A549 (cell line): ENCODE data around the gene DIS3L2. TPM values are rescaled to one million over a fixed set of nuclear protein-coding genes. Genes with fewer than 3 reads are reported as not detected.

ENCODE experiments used
- ATAC-seq, 2 experiments: fragments of 200-7000 bp in 1 of 2; fragments of >200 bp in 1 of 2; cut with Nextera tagmentation in 1 of 2; cut with Tn5 transposase in 1 of 2; 3 replicates each; pipeline versions ENCODE4 v1.8.0 to v1.9.1; 2018 to 2020; ENCODE audit warnings: mild to moderate bottlenecking in 1 of 2, moderate library complexity in 1 of 2
- CTCF ChIA-PET: fragments of 300-600 bp; sonication (Branson Sonifier 250); formaldehyde crosslinking; extraction: SDS; loops from one replicate; lab custom pipeline; 2021; ENCODE audit warnings: antibody characterized with exemption, inconsistent platforms; lab: Yijun Ruan, JAX
- POLR2A ChIA-PET: fragments of 350-600 bp; formaldehyde crosslinking; extraction: SDS; loops from one replicate; lab custom pipeline; 2021; ENCODE audit warnings: antibody characterized with exemption, inconsistent platforms; lab: Yijun Ruan, JAX
- DNase-seq, 2 experiments: peaks; one replicate each; pipeline versions ENCODE4 v3.0.0 to v3.0.0-alpha.2; 2011 to 2016; ENCODE audit warnings: low read depth in 1 of 2, low spot score in 1 of 2
- FAIRE-seq: peaks from 2 replicates; lab custom pipeline; 2011; peaks lifted over from hg19 to GRCh38; lab: Jason Lieb, UNC
- H3K27ac ChIP-seq, 2 experiments: fragments of >200 bp; sonication (Bioruptor Twin); formaldehyde crosslinking; 3 replicates each; pipeline ENCODE4 v1.5.1; 2016 to 2017
- H3K4me1 ChIP-seq: fragments of >200 bp; sonication (Bioruptor Twin); formaldehyde crosslinking; 3 replicates; pipeline ENCODE4 v1.6.1; 2016
- H3K4me2 ChIP-seq: fragments of >200 bp; sonication (Bioruptor Twin); formaldehyde crosslinking; 3 replicates; pipeline ENCODE4 v1.6.1; 2016
- H3K4me3 ChIP-seq: fragments of >200 bp; sonication (Bioruptor Twin); formaldehyde crosslinking; 3 replicates; pipeline ENCODE4 v1.5.1; 2016
- H3K9me3 ChIP-seq: fragments of >200 bp; sonication (Bioruptor Twin); formaldehyde crosslinking; 3 replicates; pipeline ENCODE4 v1.6.1; 2016
- BCL3 ChIP-seq: fragments of >200 bp; sonication (Bioruptor Twin); formaldehyde crosslinking; IDR thresholded peaks from 3 replicates; pipeline ENCODE4 v1.6.1; 2016
- CBX2 ChIP-seq: fragments of 200-600 bp; sonication (generic); IDR thresholded peaks from 2 replicates; pipeline ENCODE4 v1.6.1; 2016; ENCODE audit warnings: low read depth, mild to moderate bottlenecking, borderline replicate concordance
- CHD2 ChIP-seq: fragments of 150-350 bp; IDR thresholded peaks from 2 replicates; pipeline ENCODE4 v1.6.1; 2014; ENCODE audit warnings: low read length; ENCODE audit not compliant: partially characterized antibody
- E2F6 ChIP-seq: IDR thresholded peaks from 2 replicates; pipeline ENCODE4 v1.6.1; 2012; ENCODE audit warnings: low read depth, borderline replicate concordance
- EHF ChIP-seq: fragments of 250-450 bp; sonication (Bioruptor Pico); IDR thresholded peaks from 2 replicates; pipeline ENCODE4 v1.5.0; 2020; ENCODE audit warnings: mild to moderate bottlenecking
- EP300 ChIP-seq, 2 experiments: fragments of >200 bp; sonication (Bioruptor Twin); formaldehyde crosslinking; IDR thresholded peaks; 2 replicates in 1 of 2; 3 replicates in 1 of 2; pipeline ENCODE4 v1.6.1; 2016 to 2017
- ESRRA ChIP-seq: fragments of 150-350 bp; IDR thresholded peaks from 2 replicates; pipeline ENCODE4 v1.6.1; 2014; ENCODE audit warnings: mild to moderate bottlenecking, low read length, borderline replicate concordance
- FOSB ChIP-seq: fragments of 250-450 bp; sonication (Bioruptor Pico); IDR thresholded peaks from 2 replicates; pipeline ENCODE4 v1.5.0; 2020; ENCODE audit warnings: mild to moderate bottlenecking, moderate library complexity
- FOXS1 ChIP-seq: fragments of 250-450 bp; sonication (Bioruptor Pico); IDR thresholded peaks from 2 replicates; pipeline ENCODE4 v1.5.0; 2020; ENCODE audit warnings: mild to moderate bottlenecking, moderate library complexity
- HES2 ChIP-seq: fragments of >200 bp; sonication (Bioruptor Twin); formaldehyde crosslinking; IDR thresholded peaks from 2 replicates; pipeline ENCODE4 v1.6.1; 2016
- HEYL ChIP-seq: fragments of 250-450 bp; sonication (Bioruptor Pico); IDR thresholded peaks from 2 replicates; pipeline ENCODE4 v1.8.0; 2021; ENCODE audit warnings: mild to moderate bottlenecking, moderate library complexity
- HOXA7 ChIP-seq: fragments of 250-450 bp; sonication (Bioruptor Pico); IDR thresholded peaks from 2 replicates; pipeline ENCODE4 v1.5.0; 2020; ENCODE audit warnings: mild to moderate bottlenecking, moderate library complexity
- HOXB13 ChIP-seq: fragments of 250-450 bp; sonication (Bioruptor Pico); IDR thresholded peaks from 2 replicates; pipeline ENCODE4 v1.5.0; 2020; ENCODE audit warnings: low read depth, mild to moderate bottlenecking, moderate library complexity
- HOXB5 ChIP-seq: fragments of 250-450 bp; sonication (Bioruptor Pico); IDR thresholded peaks from 2 replicates; pipeline ENCODE4 v1.5.0; 2020; ENCODE audit warnings: mild to moderate bottlenecking, moderate library complexity
- JUNB ChIP-seq: fragments of >200 bp; sonication (Bioruptor Twin); formaldehyde crosslinking; IDR thresholded peaks from 2 replicates; pipeline ENCODE4 v1.6.1; 2016
- KDM1A ChIP-seq: fragments of 200-600 bp; sonication (generic); IDR thresholded peaks from 2 replicates; pipeline ENCODE4 v1.6.1; 2016; ENCODE audit warnings: low read depth, mild to moderate bottlenecking
- KDM5A ChIP-seq: fragments of 200-600 bp; sonication (generic); IDR thresholded peaks from 2 replicates; pipeline ENCODE4 v1.6.1; 2016; ENCODE audit warnings: antibody characterized with exemption, mild to moderate bottlenecking
- MAX ChIP-seq: IDR thresholded peaks from 2 replicates; pipeline ENCODE4 v1.6.1; 2012
- MAZ ChIP-seq: fragments of 150-350 bp; IDR thresholded peaks from 2 replicates; pipeline ENCODE4 v1.6.1; 2014; ENCODE audit warnings: antibody characterized with exemption, low read depth, low read length, borderline replicate concordance
- PHF8 ChIP-seq: fragments of 200-600 bp; sonication (generic); IDR thresholded peaks from 2 replicates; pipeline ENCODE4 v1.6.1; 2016; ENCODE audit warnings: low read depth, mild to moderate bottlenecking, antibody characterized with exemption, moderate library complexity, borderline replicate concordance
- POLR2AphosphoS2 ChIP-seq: conservative IDR thresholded peaks from 2 replicates; pipeline ENCODE4 v1.6.1; 2012; ENCODE audit warnings: low read length, improper control_type of control experiment, inconsistent platforms
- RARB ChIP-seq: fragments of 250-450 bp; sonication (Bioruptor Pico); IDR thresholded peaks from 2 replicates; pipeline ENCODE4 v1.8.0; 2021; ENCODE audit warnings: mild to moderate bottlenecking, moderate library complexity
- RCOR1 ChIP-seq: fragments of 150-350 bp; IDR thresholded peaks from 2 replicates; pipeline ENCODE4 v1.6.1; 2014; ENCODE audit warnings: antibody characterized with exemption, low read length, low read depth
- RFX5 ChIP-seq: fragments of 450-650 bp; IDR thresholded peaks from 2 replicates; pipeline ENCODE4 v1.7.1; 2014; ENCODE audit warnings: antibody characterized with exemption, mild to moderate bottlenecking, moderate library complexity
- RNF2 ChIP-seq: fragments of 200-600 bp; sonication (generic); IDR thresholded peaks from 2 replicates; pipeline ENCODE4 v1.6.1; 2016; ENCODE audit warnings: low read depth, mild to moderate bottlenecking, antibody characterized with exemption, moderate library complexity, borderline replicate concordance
- SMC3 ChIP-seq: fragments of >200 bp; sonication (Bioruptor Twin); formaldehyde crosslinking; IDR thresholded peaks from 3 replicates; pipeline ENCODE4 v1.6.1; 2018; ENCODE audit warnings: inconsistent platforms
- TFCP2L1 ChIP-seq: fragments of 250-450 bp; sonication (Bioruptor Pico); IDR thresholded peaks from 2 replicates; pipeline ENCODE4 v1.5.0; 2021; ENCODE audit warnings: mild to moderate bottlenecking
- ZC3H11A ChIP-seq: fragments of 450-650 bp; IDR thresholded peaks from 2 replicates; pipeline ENCODE4 v1.6.1; 2014; ENCODE audit warnings: antibody characterized with exemption, mild to moderate bottlenecking
- ZFP36 ChIP-seq: fragments of 450-650 bp; IDR thresholded peaks from 2 replicates; pipeline ENCODE4 v1.6.1; 2014; ENCODE audit warnings: borderline replicate concordance; ENCODE audit not compliant: partially characterized antibody
- ZNF302 ChIP-seq: fragments of 250-450 bp; sonication (Bioruptor Pico); IDR thresholded peaks from 2 replicates; pipeline ENCODE4 v1.9.0; 2021; ENCODE audit warnings: inconsistent platforms, mild to moderate bottlenecking, moderate library complexity
- WGBS: methylation state at CpG from one replicate; pipeline ENCODE4 v1.1.6; 2017; ENCODE audit errors: missing lambda C conversion rate; 5-methylcytosine and 5-hydroxymethylcytosine counted together
- polyA plus RNA-seq, 4 experiments: library from polyadenylated mRNA; depleted of rRNA in 3 of 4; stranded (reverse); fragments of >200 nt; fragmentation: RNase III in 1 of 4; extraction: RNeasy Plus Mini Kit Qiagen cat#74134 plus additional on column Dnase treatment in 1 of 4; gene quantifications; 2 replicates in 3 of 4; 3 replicates in 1 of 4; pipeline ENCODE4 v1.2.3, GENCODE V29; 2011 to 2017

Gene DIS3L2
- polyA plus RNA-seq, 2 of the 4 experiments (the other 2 are of a cell fraction), result 14.9 to 15.4 TPM

- no peak overlapping the region for H3K27ac ChIP-seq
- CTCF ChIA-PET, result interaction anchor here (3.0 to 3.2 kb wide), 2 partner anchors 11 to 338 kb away, joined by 6 to 10 read pairs; no protein-coding TSS in a partner anchor
- no peaks in the 10 kb centered on the region for H3K9me3 ChIP-seq
- no peak overlapping the region for H3K4me2 ChIP-seq
- WGBS, result 95% methylated on average over 15 of the region's 15 CpGs
- POLR2A ChIA-PET, result no interaction called here
- TF ChIP-seq MAX (no peak), HEYL (CRISPR knock-in tag) (no peak), MAZ (no peak), KDM5A (no peak), HOXB13 (CRISPR knock-in tag) (no peak), PHF8 (no peak), ZFP36 (no peak), JUNB (no peak), RNF2 (no peak), FOSB (CRISPR knock-in tag) (no peak), KDM1A (no peak)
- no peaks in the 10 kb centered on the region for H3K4me1 ChIP-seq
- no peak for ATAC-seq
- FAIRE-seq, result no peak
- no peak for DNase-seq
- H3K4me3 ChIP-seq, result no peak overlapping the region
Measured at GRCh38 chr2:232263295-232263694, 301.8 kb downstream of the DIS3L2 start.

- ChIA-PET POLR2A (no interaction called here), CTCF (interaction anchor here (3.0 to 3.2 kb wide), 2 partner anchors 10 to 339 kb away, joined by 6 to 10 read pairs; no protein-coding TSS in a partner anchor)
- 83% methylated on average over 4 of the region's 4 CpGs for WGBS
- FAIRE-seq (no peak), DNase-seq (no peak), ATAC-seq (no peak)
- no peak for TF ChIP-seq KDM1A
- TF ChIP-seq CBX2, result no peak
- no peak for TF ChIP-seq EHF (CRISPR knock-in tag)
- TF ChIP-seq RFX5, result no peak
- TF ChIP-seq ZNF302 (CRISPR knock-in tag), result no peak
- TF ChIP-seq TFCP2L1, result no peak
- TF ChIP-seq BCL3, result no peak
- no peak for TF ChIP-seq MAZ
- no peak for TF ChIP-seq HOXA7 (CRISPR knock-in tag)
- TF ChIP-seq ZC3H11A, result no peak
- no peak for TF ChIP-seq RARB (CRISPR knock-in tag)
- no peak for TF ChIP-seq POLR2AphosphoS2
- TF ChIP-seq RCOR1, result no peak
- TF ChIP-seq ESRRA, result no peak
- no peak for TF ChIP-seq HES2
- Histone ChIP-seq H3K27ac (no peak overlapping the region), H3K9me3 (no peaks in the 10 kb centered on the region), H3K4me2 (no peak overlapping the region), H3K4me3 (no peak overlapping the region), H3K4me1 (no peaks in the 10 kb centered on the region)
Measured at GRCh38 chr2:232264081-232264480, 302.6 kb downstream of the DIS3L2 start.

GRCh38 chr2:232265329-232265728, 303.8 kb downstream of the DIS3L2 start:
- Histone ChIP-seq H3K9me3 (no peaks in the 10 kb centered on the region), H3K4me2 (no peak overlapping the region), H3K27ac (no peak overlapping the region), H3K4me1 (no peaks in the 10 kb centered on the region), H3K4me3 (no peak overlapping the region)
- 79% methylated on average over 5 of the region's 5 CpGs for WGBS
- ChIA-PET POLR2A (no interaction called here), CTCF (interaction anchor here (0.6 kb wide), 1 partner anchor 91 kb away, joined by 3 read pairs; no protein-coding TSS in a partner anchor)
- DNase-seq (no peak), FAIRE-seq (no peak), ATAC-seq (no peak)
- TF ChIP-seq E2F6 (no peak), HOXB5 (CRISPR knock-in tag) (no peak), FOXS1 (no peak), CHD2 (no peak), EP300 (IDR thresholded peaks at IDR 0.05) (no peak), SMC3 (no peak)
